WTC11 (cell line): Measurements from ENCODE around the gene KRTAP6-2. TPM values are rescaled to one million over a fixed set of nuclear protein-coding genes. Genes with fewer than 3 reads are reported as not detected.

Experiments used
- ATAC-seq: fragments of 200-7000 bp; cut with Tn5 transposase; 2 replicates; pipeline ENCODE4 v1.10.0; 2021; ENCODE audit warnings: mild to moderate bottlenecking, moderate library complexity
- CTCF ChIA-PET: fragments of 300-600 bp; sonication (Branson Sonifier 250); formaldehyde crosslinking; loops from one replicate; lab custom pipeline; 2021; ENCODE audit warnings: antibody characterized with exemption; lab: Charles Lee
- POLR2A ChIA-PET: fragments of 350-600 bp; sonication (Branson Sonifier 250); formaldehyde crosslinking; loops from one replicate; lab custom pipeline; 2021; ENCODE audit warnings: antibody characterized with exemption; lab: Charles Lee
- DNase-seq: peaks from one replicate; pipeline ENCODE4 v3.0.0; 2021; ENCODE audit warnings: low spot score
- H3K27ac Mint-ChIP-seq: 2 replicates; pipeline ENCODE4 v1.8.0; 2021; ENCODE audit warnings: mixed read lengths
- H3K27me3 Mint-ChIP-seq: 2 replicates; pipeline ENCODE4 v1.8.0; 2021; ENCODE audit warnings: low read depth, mild to moderate bottlenecking, moderate library complexity, mixed read lengths
- H3K36me3 Mint-ChIP-seq: 2 replicates; pipeline ENCODE4 v1.8.0; 2021; ENCODE audit warnings: mixed read lengths
- H3K4me1 Mint-ChIP-seq: 2 replicates; pipeline ENCODE4 v1.8.0; 2022; ENCODE audit warnings: mixed read lengths
- H3K4me3 Mint-ChIP-seq: 2 replicates; pipeline ENCODE4 v1.8.0; 2021; ENCODE audit warnings: mild to moderate bottlenecking, moderate library complexity, mixed read lengths
- H3K9me3 Mint-ChIP-seq: 2 replicates; pipeline ENCODE4 v1.8.0; 2021; ENCODE audit warnings: mixed read lengths
- E2F1 ChIP-seq: sonication (generic); formaldehyde crosslinking; IDR thresholded peaks from 2 replicates; pipeline ENCODE4 v1.8.0; 2022; ENCODE audit warnings: mild to moderate bottlenecking, missing genetic modification reagents
- ESRRA ChIP-seq: sonication (generic); formaldehyde crosslinking; IDR thresholded peaks from 2 replicates; pipeline ENCODE4 v1.8.1; 2022; ENCODE audit warnings: mild to moderate bottlenecking, missing genetic modification reagents, borderline replicate concordance
- FOXP4 ChIP-seq: sonication (generic); formaldehyde crosslinking; IDR thresholded peaks from 2 replicates; pipeline ENCODE4 v1.8.0; 2022; ENCODE audit warnings: mild to moderate bottlenecking, missing genetic modification reagents
- GRHL2 ChIP-seq: fragments of 250-450 bp; sonication (Bioruptor Pico); IDR thresholded peaks from 2 replicates; pipeline ENCODE4 v1.8.0; 2022; ENCODE audit warnings: mild to moderate bottlenecking, moderate library complexity; ENCODE audit not compliant: insufficient replicate concordance, severe bottlenecking
- HMGA2 ChIP-seq: fragments of 250-450 bp; sonication (Bioruptor Pico); IDR thresholded peaks from 2 replicates; pipeline ENCODE4 v1.4.0; 2021; ENCODE audit warnings: mild to moderate bottlenecking, moderate library complexity
- IRF2 ChIP-seq: sonication (generic); formaldehyde crosslinking; IDR thresholded peaks from 2 replicates; pipeline ENCODE4 v1.8.0; 2022; ENCODE audit warnings: low read depth, missing genetic modification reagents, borderline replicate concordance
- NFYB ChIP-seq: sonication (generic); formaldehyde crosslinking; conservative IDR thresholded peaks from 2 replicates; pipeline ENCODE4 v1.8.0; 2022; ENCODE audit warnings: low read depth, missing genetic modification reagents
- NR3C1 ChIP-seq: sonication (generic); formaldehyde crosslinking; conservative IDR thresholded peaks from 2 replicates; pipeline ENCODE4 v1.8.1; 2023; ENCODE audit warnings: low read depth, mild to moderate bottlenecking, missing genetic modification reagents
- RORB ChIP-seq: fragments of 250-450 bp; sonication (Bioruptor Pico); IDR thresholded peaks from 2 replicates; pipeline ENCODE4 v1.9.0; 2021; ENCODE audit warnings: mild to moderate bottlenecking
- STAT6 ChIP-seq: sonication (generic); formaldehyde crosslinking; conservative IDR thresholded peaks from 2 replicates; pipeline ENCODE4 v1.8.1; 2023; ENCODE audit warnings: mild to moderate bottlenecking, low read depth, missing genetic modification reagents, moderate library complexity
- TEAD1 ChIP-seq: sonication (generic); formaldehyde crosslinking; IDR thresholded peaks from 2 replicates; pipeline ENCODE4 v1.8.0; 2022; ENCODE audit warnings: mild to moderate bottlenecking, missing genetic modification reagents
- TEAD4 ChIP-seq: sonication (generic); formaldehyde crosslinking; IDR thresholded peaks from 2 replicates; pipeline ENCODE4 v1.8.0; 2022; ENCODE audit warnings: mild to moderate bottlenecking, missing genetic modification reagents
- USF2 ChIP-seq: sonication (generic); formaldehyde crosslinking; IDR thresholded peaks from 2 replicates; pipeline ENCODE4 v1.8.1; 2023; ENCODE audit warnings: mild to moderate bottlenecking, missing genetic modification reagents, moderate library complexity
- ZMAT4 ChIP-seq: fragments of 250-450 bp; sonication (Bioruptor Pico); IDR thresholded peaks from 2 replicates; pipeline ENCODE4 v1.9.0; 2021; ENCODE audit warnings: mild to moderate bottlenecking
- ZNF219 ChIP-seq: sonication (generic); formaldehyde crosslinking; IDR thresholded peaks from 2 replicates; pipeline ENCODE4 v1.8.0; 2023; ENCODE audit warnings: missing genetic modification reagents, mild to moderate bottlenecking, borderline replicate concordance
- ZNF317 ChIP-seq: sonication (generic); formaldehyde crosslinking; IDR thresholded peaks from 2 replicates; pipeline ENCODE4 v1.8.1; 2023; ENCODE audit warnings: low read depth, mild to moderate bottlenecking, moderate library complexity, missing genetic modification reagents, borderline replicate concordance
- ZSCAN18 ChIP-seq: fragments of 250-450 bp; sonication (Bioruptor Pico); IDR thresholded peaks from 2 replicates; pipeline ENCODE4 v2.1.2; 2022; ENCODE audit warnings: mild to moderate bottlenecking, moderate library complexity
- total RNA-seq: library from RNA; stranded (reverse); gene quantifications from 3 replicates; pipeline ENCODE4 v1.2.3, GENCODE V29; 2021
- TF ChIP-seq, protein P1 (sequence below): fragments of 250-450 bp; sonication (Bioruptor Pico); IDR thresholded peaks from 2 replicates; pipeline ENCODE4 v1.9.0; 2021; ENCODE audit warnings: mild to moderate bottlenecking, borderline replicate concordance
- TF ChIP-seq, protein P2 (sequence below): sonication (generic); formaldehyde crosslinking; IDR thresholded peaks from 2 replicates; pipeline ENCODE4 v1.8.0; 2022; ENCODE audit warnings: mild to moderate bottlenecking, missing genetic modification reagents
- TF ChIP-seq, protein P3 (sequence below): sonication (generic); formaldehyde crosslinking; IDR thresholded peaks from 2 replicates; pipeline ENCODE4 v1.8.0; 2022; ENCODE audit warnings: mild to moderate bottlenecking, missing genetic modification reagents

The KRTAP6-2 gene
- total RNA-seq, 1 experiment from 2014 or later, result not detected

DNA sequence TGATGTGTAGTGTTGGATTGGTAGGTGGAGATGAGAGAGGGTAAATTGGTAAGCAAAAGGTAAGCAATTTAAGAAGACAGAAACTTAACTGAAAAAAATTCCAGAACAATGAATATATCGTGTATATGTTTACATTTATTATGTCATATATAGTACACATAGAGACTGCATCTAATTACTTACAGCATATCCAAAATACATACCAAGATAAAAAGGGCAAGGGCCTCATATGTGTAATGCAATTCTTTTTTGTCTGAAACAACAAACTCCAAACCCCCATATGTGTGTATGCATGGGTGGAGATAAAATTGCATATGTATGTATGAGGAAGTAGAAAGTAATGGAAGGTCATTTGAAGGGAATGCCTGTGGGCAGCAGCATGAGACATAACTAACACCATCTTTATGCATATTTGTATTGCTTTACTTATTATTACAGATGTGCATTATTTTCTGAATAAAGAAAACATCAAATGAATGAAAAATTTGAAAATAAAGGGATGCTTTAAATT lies 48.3 kb upstream of the KRTAP6-2 start:
- H3K4me3 Mint-ChIP-seq, result no peak overlapping the region
- H3K27ac Mint-ChIP-seq, result no peak overlapping the region
- TF ChIP-seq ZNF317, result no peak
- no peak for TF ChIP-seq ZMAT4 (CRISPR knock-in tag)
- no peak for TF ChIP-seq HMGA2 (CRISPR knock-in tag)
- no peak for TF ChIP-seq IRF2 (CRISPR knock-in tag)
- no peak for TF ChIP-seq FOXP4 (CRISPR knock-in tag)
- no peak for TF ChIP-seq NR3C1 (CRISPR knock-in tag)
- no peak for TF ChIP-seq NFYB (CRISPR knock-in tag)
- TF ChIP-seq GRHL2 (CRISPR knock-in tag), result no peak
- TF ChIP-seq TEAD1 (CRISPR knock-in tag), result no peak
- no peak for TF ChIP-seq STAT6 (CRISPR knock-in tag)
- TF ChIP-seq TEAD4, result no peak
- TF ChIP-seq, protein P1, sequence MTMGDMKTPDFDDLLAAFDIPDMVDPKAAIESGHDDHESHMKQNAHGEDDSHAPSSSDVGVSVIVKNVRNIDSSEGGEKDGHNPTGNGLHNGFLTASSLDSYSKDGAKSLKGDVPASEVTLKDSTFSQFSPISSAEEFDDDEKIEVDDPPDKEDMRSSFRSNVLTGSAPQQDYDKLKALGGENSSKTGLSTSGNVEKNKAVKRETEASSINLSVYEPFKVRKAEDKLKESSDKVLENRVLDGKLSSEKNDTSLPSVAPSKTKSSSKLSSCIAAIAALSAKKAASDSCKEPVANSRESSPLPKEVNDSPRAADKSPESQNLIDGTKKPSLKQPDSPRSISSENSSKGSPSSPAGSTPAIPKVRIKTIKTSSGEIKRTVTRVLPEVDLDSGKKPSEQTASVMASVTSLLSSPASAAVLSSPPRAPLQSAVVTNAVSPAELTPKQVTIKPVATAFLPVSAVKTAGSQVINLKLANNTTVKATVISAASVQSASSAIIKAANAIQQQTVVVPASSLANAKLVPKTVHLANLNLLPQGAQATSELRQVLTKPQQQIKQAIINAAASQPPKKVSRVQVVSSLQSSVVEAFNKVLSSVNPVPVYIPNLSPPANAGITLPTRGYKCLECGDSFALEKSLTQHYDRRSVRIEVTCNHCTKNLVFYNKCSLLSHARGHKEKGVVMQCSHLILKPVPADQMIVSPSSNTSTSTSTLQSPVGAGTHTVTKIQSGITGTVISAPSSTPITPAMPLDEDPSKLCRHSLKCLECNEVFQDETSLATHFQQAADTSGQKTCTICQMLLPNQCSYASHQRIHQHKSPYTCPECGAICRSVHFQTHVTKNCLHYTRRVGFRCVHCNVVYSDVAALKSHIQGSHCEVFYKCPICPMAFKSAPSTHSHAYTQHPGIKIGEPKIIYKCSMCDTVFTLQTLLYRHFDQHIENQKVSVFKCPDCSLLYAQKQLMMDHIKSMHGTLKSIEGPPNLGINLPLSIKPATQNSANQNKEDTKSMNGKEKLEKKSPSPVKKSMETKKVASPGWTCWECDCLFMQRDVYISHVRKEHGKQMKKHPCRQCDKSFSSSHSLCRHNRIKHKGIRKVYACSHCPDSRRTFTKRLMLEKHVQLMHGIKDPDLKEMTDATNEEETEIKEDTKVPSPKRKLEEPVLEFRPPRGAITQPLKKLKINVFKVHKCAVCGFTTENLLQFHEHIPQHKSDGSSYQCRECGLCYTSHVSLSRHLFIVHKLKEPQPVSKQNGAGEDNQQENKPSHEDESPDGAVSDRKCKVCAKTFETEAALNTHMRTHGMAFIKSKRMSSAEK (CRISPR knock-in tag), result no peak
- no peak for TF ChIP-seq ZNF219 (CRISPR knock-in tag)
- no peak for TF ChIP-seq ESRRA (CRISPR knock-in tag)
- TF ChIP-seq, protein P2, sequence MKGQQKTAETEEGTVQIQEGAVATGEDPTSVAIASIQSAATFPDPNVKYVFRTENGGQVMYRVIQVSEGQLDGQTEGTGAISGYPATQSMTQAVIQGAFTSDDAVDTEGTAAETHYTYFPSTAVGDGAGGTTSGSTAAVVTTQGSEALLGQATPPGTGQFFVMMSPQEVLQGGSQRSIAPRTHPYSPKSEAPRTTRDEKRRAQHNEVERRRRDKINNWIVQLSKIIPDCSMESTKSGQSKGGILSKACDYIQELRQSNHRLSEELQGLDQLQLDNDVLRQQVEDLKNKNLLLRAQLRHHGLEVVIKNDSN, result no peak
- TF ChIP-seq, protein P3, sequence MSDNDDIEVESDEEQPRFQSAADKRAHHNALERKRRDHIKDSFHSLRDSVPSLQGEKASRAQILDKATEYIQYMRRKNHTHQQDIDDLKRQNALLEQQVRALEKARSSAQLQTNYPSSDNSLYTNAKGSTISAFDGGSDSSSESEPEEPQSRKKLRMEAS, result no peak
- TF ChIP-seq RORB (CRISPR knock-in tag), result no peak
- TF ChIP-seq E2F1 (CRISPR knock-in tag), result no peak
- no peak for TF ChIP-seq ZSCAN18 (CRISPR knock-in tag)
- no peak for TF ChIP-seq USF2 (CRISPR knock-in tag)
- TF ChIP-seq, all 79 proteins: peak for 0
- Mint-ChIP-seq H3K27me3 (no peaks in the 10 kb centered on the region; the same call in 1 of the 2 replicates), H3K9me3 (no peaks in the 10 kb centered on the region), H3K36me3 (no peaks in the 10 kb centered on the region), H3K4me1 (no peaks in the 10 kb centered on the region)
- DNase-seq (no peak), ATAC-seq (no peak)
- CTCF ChIA-PET, result no interaction called here
- POLR2A ChIA-PET, result no interaction called here
